Superior temporal gyrus (tissue), 1 donor: ENCODE results near the gene MGA.

Experiments used
- DNase-seq: peaks from one replicate; pipeline ENCODE4 v3.0.0-alpha.2; 2016; ENCODE audit errors: extremely low spot score

Gene MGA

GRCh38 chr15:41806291-41807181 lies 146.3 kb downstream of the MGA start:
- no peak for DNase-seq

DNA sequence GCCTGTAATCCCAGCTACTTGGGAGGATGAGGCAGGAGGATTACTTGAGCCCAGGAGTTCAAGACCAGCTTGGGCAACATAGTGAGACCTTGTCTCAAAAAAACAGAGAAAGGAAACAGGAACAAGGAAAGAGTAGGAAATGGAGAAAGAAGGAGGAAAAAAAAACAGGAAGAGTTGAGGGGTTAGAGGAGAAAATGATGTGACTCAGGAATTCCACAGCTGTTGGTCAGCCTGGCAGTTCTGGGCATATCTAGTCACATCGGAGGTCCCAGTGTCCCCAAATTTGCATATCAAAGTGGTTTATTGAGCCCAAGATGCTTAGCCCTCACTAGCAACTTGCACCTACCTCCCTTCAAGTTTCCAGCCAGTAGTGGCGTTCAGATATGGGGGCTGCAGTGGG lies 148.9 kb downstream of the MGA start:
- DNase-seq, result no peak

GRCh38 chr15:41809526-41810220 lies 149.5 kb downstream of the MGA start:
- DNase-seq, result no peak

- DNase-seq, result no peak
These were observed 150.6 kb downstream of the MGA start for GRCh38 chr15:41810651-41811431.

DNA sequence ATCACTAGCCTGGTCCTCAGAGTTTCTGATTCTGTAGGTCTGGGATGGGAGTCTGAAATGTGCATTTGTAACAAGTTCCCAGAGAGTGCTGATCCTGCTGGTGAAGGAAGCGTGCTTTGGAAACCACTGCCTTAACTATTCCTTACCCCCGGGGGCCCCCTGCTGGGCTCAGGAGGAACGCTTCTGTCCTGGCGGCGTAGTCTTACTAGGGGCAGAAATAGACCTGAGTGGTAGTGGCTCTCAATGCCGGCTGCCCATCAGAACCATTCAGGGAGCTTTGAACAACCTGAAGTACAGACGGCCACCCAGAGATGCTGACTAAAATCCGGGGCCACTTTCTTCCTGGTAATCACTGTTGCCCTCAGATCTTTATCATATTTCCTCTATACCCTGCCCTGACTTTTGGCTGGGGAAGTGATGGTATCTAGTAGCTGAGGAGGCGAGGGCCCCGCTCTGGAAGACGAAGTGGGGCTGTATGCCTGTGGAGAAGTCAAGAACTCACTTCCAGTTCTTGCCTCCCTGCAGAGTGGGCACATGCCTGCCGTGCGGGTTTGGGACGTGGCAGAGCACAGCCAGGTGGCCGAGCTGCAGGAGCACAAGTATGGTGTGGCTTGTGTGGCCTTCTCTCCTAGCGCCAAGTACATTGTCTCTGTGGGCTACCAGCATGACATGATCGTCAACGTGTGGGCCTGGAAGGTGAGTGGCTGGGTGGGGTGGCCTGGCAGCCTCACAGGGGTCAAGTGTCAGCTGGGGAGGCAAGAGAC lies 151.4 kb downstream of the MGA start:
- DNase-seq, result peak; percentile 95

- no peak for DNase-seq
These were observed 152.7 kb downstream of the MGA start for GRCh38 chr15:41812820-41813375.

GRCh38 chr15:41813426-41813825 lies 153.2 kb downstream of the MGA start:
- DNase-seq, result no peak

DNA sequence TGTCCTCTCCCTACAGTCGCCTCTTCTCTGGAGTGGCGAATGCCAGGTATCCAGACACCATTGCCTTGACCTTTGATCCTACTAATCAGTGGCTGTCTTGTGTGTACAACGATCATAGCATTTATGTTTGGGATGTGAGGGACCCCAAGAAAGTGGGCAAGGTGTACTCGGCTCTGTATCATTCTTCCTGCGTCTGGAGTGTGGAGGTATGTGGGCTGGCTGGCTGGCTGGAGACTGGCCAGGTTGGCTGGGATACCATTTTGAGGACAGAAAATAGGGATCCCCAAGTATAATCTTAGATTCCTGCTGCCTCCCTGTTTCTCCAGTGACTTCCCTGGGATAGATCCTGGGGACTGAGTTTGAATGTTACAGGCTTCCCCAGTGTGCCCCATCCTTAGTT lies 154.3 kb downstream of the MGA start:
- no peak for DNase-seq

GRCh38 chr15:41816788-41817187 lies 156.6 kb downstream of the MGA start:
- DNase-seq, result no peak

DNA sequence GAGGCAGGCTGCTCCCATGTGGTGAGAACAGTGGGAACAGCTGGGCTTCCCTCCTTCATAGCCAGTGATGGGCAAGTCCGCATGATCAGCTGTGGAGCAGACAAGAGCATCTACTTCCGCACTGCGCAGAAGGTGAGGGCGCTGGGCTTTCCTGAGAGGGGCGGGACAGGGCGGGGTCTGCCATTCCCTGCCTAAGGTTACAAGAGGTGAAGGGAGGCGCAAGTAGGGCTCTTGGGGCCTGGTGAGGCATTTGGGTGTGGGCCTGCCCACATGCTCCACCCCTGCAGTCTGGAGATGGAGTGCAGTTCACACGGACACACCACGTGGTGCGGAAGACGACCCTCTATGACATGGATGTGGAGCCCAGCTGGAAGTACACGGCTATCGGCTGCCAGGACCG lies 157.1 kb downstream of the MGA start:
- no peak for DNase-seq

DNA sequence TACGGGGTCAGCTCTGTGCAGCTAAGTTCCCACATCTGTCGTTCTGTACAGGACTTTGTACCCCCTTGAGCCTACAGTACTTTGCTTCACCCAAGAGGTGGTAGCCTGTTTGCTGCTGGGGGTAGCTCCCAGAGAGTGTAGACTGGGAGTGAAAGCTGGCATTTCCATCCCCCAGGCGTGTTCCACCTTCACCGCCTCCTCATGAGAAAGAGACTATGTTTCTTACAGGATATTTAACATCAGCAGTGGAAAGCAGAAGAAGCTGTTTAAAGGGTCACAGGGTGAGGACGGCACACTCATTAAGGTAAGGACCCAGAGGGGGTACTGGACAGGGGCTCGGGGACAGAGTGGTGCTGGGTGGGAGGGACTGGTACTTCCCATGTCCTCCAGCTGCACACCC lies 157.6 kb downstream of the MGA start:
- DNase-seq, result no peak

GRCh38 chr15:41819455-41820050 lies 159.3 kb downstream of the MGA start:
- no peak for DNase-seq

DNA sequence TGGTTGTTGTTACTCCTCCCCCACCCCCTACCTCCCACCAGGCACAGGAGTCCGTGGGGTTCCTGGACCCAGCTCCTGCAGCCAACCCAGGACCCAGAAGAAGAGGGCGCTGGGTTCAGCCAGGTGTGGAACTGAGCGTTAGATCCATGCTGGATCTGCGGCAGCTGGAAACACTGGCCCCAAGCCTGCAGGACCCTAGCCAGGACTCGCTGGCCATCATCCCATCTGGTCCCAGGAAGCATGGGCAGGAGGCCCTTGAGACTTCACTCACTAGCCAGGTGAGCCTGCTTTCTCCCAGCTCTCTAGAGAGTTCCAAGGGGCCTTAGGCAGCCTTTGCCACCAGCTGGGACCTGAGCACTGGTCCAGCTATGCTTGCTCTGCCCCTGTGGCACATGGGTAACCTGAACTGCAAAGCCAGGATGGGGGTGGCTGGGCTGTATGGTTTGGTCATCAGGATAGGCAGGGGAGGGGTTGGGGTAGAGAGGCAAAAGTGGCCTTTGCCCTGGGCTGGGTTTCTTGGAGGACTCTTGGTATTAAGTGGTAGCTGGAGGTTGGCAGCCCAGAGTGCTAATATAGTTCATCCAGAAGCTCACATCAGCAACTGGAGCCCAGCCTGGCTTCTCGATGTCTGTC lies 160.7 kb downstream of the MGA start:
- DNase-seq, result no peak

DNA sequence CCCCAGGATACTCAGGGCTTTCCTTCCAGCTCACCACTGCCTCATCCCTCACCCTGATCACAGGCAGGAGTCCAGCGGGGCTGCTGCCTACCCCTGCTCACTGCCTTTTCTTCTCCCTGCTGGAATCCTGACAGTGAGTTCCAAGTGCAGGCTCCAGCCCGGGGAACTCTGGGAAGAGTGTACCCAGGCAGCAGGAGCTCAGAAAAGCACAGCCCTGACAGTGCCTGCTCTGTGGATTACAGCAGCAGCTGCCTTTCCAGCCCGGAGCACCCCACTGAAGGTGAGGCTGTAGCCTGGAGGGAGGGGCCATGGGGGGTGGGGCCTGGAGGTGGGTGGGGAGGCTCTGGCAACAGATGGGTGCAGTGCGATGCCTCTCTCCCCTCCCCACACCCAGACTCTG lies 161.6 kb downstream of the MGA start:
- no peak for DNase-seq

GRCh38 chr15:41822471-41822870 lies 162.3 kb downstream of the MGA start:
- no peak for DNase-seq
